HEK293 (cell line): ENCODE data around the gene TMEM250.

Experiments
- CTCF ChIA-PET: fragments of 350-600 bp; formaldehyde crosslinking; extraction: SDS; loops from one replicate; lab custom pipeline; 2021; ENCODE audit warnings: antibody characterized with exemption; lab: Yijun Ruan, JAX
- POLR2A ChIA-PET: fragments of 300-600 bp; formaldehyde crosslinking; extraction: SDS; loops from one replicate; lab custom pipeline; 2020; ENCODE audit warnings: antibody characterized with exemption, inconsistent platforms; lab: Yijun Ruan, JAX
- H3K27ac ChIP-seq: fragments of 200-500 bp; sonication (Bioruptor generic); 2 replicates; pipeline ENCODE4 v1.5.1; 2014; ENCODE audit warnings: low read depth, low read length, control low read depth, inconsistent platforms; ENCODE audit errors: extremely low read depth
- H3K36me3 ChIP-seq, 2 experiments: fragments of 200-500 bp in 1 of 2; sonication (Bioruptor generic) in 1 of 2; 1 replicate in 1 of 2; 2 replicates in 1 of 2; pipeline ENCODE4 v1.5.1; 2014 to 2017; ENCODE audit warnings: inconsistent platforms in 2 of 2, low read length in 2 of 2; ENCODE audit not compliant: control insufficient read depth in 2 of 2, insufficient read depth in 1 of 2
- H3K4me1 ChIP-seq: fragments of 200-500 bp; sonication (Bioruptor generic); 2 replicates; pipeline ENCODE4 v1.5.1; 2014; ENCODE audit warnings: mild to moderate bottlenecking, low read length, inconsistent platforms; ENCODE audit not compliant: control insufficient read depth, insufficient read depth
- H3K4me3 ChIP-seq: 2 replicates; pipeline ENCODE4 v1.5.1; 2011; ENCODE audit warnings: low read depth, mild to moderate bottlenecking, control low read depth, low read length, moderate library complexity
- H3K9me3 ChIP-seq: fragments of 200-500 bp; sonication (Bioruptor generic); 2 replicates; pipeline ENCODE4 v1.5.1; 2014; ENCODE audit warnings: low read depth, low read length, inconsistent platforms; ENCODE audit not compliant: control insufficient read depth, insufficient read depth
- PRDM1 ChIP-seq: fragments of 450-650 bp; formaldehyde crosslinking; IDR thresholded peaks from 2 replicates; pipeline ENCODE4; 2016; ENCODE audit warnings: missing biosample characterization, missing genetic modification characterization
- WT1 ChIP-seq: fragments of 450-650 bp; formaldehyde crosslinking; IDR thresholded peaks from 2 replicates; pipeline ENCODE4 v1.5.1; 2016; ENCODE audit warnings: missing biosample characterization, missing genetic modification characterization
- ZIC2 ChIP-seq: fragments of 450-650 bp; formaldehyde crosslinking; IDR thresholded peaks from 2 replicates; pipeline ENCODE4 v1.5.1; 2016; ENCODE audit warnings: missing biosample characterization, missing genetic modification characterization
- ZNF341 ChIP-seq: fragments of 450-650 bp; formaldehyde crosslinking; IDR thresholded peaks from 2 replicates; pipeline ENCODE4; 2016; ENCODE audit warnings: low read depth, missing biosample characterization, missing genetic modification characterization
- ZNF354C ChIP-seq: fragments of 450-650 bp; formaldehyde crosslinking; IDR thresholded peaks from 2 replicates; pipeline ENCODE4 v1.5.1; 2016; ENCODE audit warnings: missing biosample characterization, missing genetic modification characterization, low read depth, borderline replicate concordance
- ZNF394 ChIP-seq: fragments of 450-650 bp; formaldehyde crosslinking; IDR thresholded peaks from 2 replicates; pipeline ENCODE4 v1.5.1; 2016; ENCODE audit warnings: missing biosample characterization, missing genetic modification characterization, mild to moderate bottlenecking, moderate library complexity, borderline replicate concordance
- ZNF548 ChIP-seq: fragments of 450-650 bp; formaldehyde crosslinking; IDR thresholded peaks from 2 replicates; pipeline ENCODE4 v1.5.1; 2016; ENCODE audit warnings: missing biosample characterization, missing genetic modification characterization
- ZNF707 ChIP-seq: fragments of 450-650 bp; formaldehyde crosslinking; IDR thresholded peaks from 2 replicates; pipeline ENCODE4 v1.5.1; 2016; ENCODE audit warnings: missing biosample characterization, missing genetic modification characterization
- ZNF76 ChIP-seq: fragments of 450-650 bp; formaldehyde crosslinking; IDR thresholded peaks from 2 replicates; pipeline ENCODE4; 2016; ENCODE audit warnings: low read depth, missing biosample characterization, missing genetic modification characterization, borderline replicate concordance
- ZNF830 ChIP-seq: fragments of 450-650 bp; IDR thresholded peaks from 2 replicates; pipeline ENCODE4 v1.5.0; 2018; ENCODE audit warnings: missing biosample characterization, missing genetic modification characterization, low read depth, mild to moderate bottlenecking, moderate library complexity
- TF ChIP-seq, protein P1 (sequence below): fragments of 450-650 bp; formaldehyde crosslinking; IDR thresholded peaks from 2 replicates; pipeline ENCODE4 v1.5.1; 2016; ENCODE audit warnings: missing biosample characterization, missing genetic modification characterization
- TF ChIP-seq, protein P2 (sequence below): fragments of 450-650 bp; IDR thresholded peaks from 2 replicates; pipeline ENCODE4 v1.5.1; 2018; ENCODE audit warnings: missing biosample characterization, mild to moderate bottlenecking, missing genetic modification characterization

Gene TMEM250

DNA sequence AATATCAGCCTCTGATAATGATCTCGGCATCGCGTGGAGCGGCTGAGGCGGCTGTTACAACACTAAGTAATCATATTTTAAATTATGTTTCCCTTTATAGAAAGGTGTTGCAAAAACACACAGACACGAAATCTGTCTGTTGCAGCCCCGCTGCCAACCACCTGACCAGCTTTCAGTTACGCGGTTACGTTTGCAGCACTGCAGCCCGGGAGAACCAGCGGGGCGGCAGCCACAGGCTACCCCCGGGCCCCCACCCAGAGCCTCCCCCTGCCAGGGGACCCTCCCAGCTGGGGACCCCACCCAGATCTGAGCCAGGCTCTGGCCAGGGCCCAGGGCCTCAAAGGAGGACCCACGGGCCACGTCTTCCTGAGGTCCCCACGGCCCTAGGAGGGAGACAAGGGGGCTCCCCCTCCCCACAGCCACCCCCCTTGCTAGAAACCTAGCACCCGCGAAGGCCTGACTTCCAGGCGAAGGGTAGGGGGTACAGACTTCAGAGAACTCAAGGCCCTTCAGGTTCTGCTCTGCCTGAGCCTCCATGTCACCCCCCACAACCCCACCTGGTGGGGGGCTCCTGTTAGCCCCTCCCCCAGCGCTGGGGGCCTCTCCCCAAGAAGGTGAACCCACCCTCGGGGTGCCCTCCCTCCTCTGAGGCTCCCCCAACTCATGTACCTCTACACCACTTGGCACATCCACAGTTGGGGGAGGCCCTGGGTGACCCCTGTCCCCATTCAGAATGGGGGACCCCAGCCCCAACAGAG lies 29.6 kb downstream of the TMEM250 start (continued):
- TF ChIP-seq, protein P1, sequence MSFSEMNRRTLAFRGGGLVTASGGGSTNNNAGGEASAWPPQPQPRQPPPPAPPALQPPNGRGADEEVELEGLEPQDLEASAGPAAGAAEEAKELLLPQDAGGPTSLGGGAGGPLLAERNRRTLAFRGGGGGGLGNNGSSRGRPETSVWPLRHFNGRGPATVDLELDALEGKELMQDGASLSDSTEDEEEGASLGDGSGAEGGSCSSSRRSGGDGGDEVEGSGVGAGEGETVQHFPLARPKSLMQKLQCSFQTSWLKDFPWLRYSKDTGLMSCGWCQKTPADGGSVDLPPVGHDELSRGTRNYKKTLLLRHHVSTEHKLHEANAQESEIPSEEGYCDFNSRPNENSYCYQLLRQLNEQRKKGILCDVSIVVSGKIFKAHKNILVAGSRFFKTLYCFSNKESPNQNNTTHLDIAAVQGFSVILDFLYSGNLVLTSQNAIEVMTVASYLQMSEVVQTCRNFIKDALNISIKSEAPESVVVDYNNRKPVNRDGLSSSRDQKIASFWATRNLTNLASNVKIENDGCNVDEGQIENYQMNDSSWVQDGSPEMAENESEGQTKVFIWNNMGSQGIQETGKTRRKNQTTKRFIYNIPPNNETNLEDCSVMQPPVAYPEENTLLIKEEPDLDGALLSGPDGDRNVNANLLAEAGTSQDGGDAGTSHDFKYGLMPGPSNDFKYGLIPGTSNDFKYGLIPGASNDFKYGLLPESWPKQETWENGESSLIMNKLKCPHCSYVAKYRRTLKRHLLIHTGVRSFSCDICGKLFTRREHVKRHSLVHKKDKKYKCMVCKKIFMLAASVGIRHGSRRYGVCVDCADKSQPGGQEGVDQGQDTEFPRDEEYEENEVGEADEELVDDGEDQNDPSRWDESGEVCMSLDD, result peak; percentile 70; the same call in 1 of the 2 replicates
- TF ChIP-seq, all 188 proteins: peak for 7

DNA sequence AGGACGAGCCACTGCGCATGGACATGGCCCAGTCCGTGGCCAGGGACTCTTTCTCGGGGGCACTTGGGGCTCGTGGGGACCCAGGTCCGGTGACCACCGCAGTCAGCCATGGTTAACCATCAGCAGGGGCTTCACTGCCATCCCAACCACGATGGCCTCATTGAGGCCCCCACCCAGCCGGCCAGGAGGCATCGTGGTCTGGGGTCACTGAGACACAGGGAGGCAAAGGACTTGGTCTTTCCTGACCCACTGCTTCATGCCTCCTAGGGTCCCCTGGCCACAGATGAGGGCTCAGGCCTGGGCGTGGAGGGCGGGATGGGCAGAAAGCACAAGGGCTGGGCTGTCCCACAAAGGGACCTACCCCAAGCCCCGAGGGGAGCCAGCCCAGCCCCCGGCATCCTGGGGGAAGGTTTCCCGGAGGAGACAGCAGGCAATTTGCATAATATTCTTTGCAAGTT lies 30.2 kb downstream of the TMEM250 start:
- H3K9me3 ChIP-seq, result no peaks in the 10 kb centered on the region
- no peak overlapping the region for H3K27ac ChIP-seq
- peaks cover 0 to 15% of the 10 kb centered on the region in 2 experiments; a peak in 1 of 3 replicates for H3K36me3 ChIP-seq
- TF ChIP-seq, protein P2, sequence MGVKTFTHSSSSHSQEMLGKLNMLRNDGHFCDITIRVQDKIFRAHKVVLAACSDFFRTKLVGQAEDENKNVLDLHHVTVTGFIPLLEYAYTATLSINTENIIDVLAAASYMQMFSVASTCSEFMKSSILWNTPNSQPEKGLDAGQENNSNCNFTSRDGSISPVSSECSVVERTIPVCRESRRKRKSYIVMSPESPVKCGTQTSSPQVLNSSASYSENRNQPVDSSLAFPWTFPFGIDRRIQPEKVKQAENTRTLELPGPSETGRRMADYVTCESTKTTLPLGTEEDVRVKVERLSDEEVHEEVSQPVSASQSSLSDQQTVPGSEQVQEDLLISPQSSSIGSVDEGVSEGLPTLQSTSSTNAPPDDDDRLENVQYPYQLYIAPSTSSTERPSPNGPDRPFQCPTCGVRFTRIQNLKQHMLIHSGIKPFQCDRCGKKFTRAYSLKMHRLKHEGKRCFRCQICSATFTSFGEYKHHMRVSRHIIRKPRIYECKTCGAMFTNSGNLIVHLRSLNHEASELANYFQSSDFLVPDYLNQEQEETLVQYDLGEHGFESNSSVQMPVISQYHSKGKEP (tag by site-specific recombination), result no peak
- peak; percentile 62 for TF ChIP-seq ZNF341 (tag by site-specific recombination)
- POLR2A ChIA-PET, result no interaction called here
- CTCF ChIA-PET, result interaction anchor here (0.6 to 4.0 kb wide), 4 partner anchors 16 to 166 kb away, joined by 3 to 67 read pairs (median 6); no protein-coding TSS in a partner anchor
- peaks cover 3% of the 10 kb centered on the region for H3K4me1 ChIP-seq
- no peak overlapping the region for H3K4me3 ChIP-seq

DNA sequence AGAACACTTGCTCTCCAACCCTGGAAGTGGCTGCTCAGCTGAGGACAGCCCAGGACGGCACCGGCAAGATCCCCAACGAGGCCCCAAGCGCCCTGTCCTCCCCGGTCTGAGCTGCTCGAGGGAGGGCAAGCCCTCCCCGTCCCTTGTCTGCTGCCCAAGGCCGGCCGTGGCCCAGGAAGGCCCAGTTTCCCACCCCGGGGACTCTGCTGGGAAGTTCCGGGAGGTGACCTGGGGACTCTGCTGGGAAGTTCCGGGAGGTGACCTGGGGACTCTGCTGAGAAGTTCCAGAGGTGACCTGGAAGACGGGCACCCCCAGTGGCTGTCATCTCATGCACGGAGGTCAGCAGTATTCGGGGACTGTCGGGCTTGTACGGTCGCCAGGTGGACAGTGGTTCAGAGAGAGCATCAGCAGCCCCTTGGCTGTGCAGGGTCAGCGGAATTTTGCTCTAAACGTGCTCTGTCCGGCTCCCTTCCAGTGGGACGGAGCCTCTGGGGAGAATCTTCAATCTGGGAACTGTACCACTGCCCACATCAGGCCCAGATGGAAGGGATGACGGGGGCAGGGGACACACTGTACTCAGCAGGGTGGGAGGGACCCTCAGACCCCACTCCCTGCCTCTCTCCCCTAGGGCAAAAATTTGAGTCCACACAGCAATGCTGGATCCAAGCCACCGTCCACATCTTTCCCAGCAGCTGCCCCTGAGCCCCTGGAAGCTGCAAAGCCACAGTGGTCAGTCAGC lies 30.8 kb downstream of the TMEM250 start:
- Histone ChIP-seq H3K9me3 (no peaks in the 10 kb centered on the region), H3K36me3 (peaks cover 0 to 14% of the 10 kb centered on the region in 2 experiments; a peak in 1 of 3 replicates), H3K4me1 (peaks cover 3% of the 10 kb centered on the region)
- ChIA-PET POLR2A (no interaction called here), CTCF (interaction anchor here (0.6 to 1.4 kb wide), 2 partner anchors 121 to 167 kb away, joined by 3 to 8 read pairs; no protein-coding TSS in a partner anchor)
- no peak for TF ChIP-seq ZNF707 (tag by site-specific recombination)
- no peak for TF ChIP-seq ZNF76 (tag by site-specific recombination)
- no peak for TF ChIP-seq ZNF354C (tag by site-specific recombination)
- TF ChIP-seq ZIC2, result no peak
- no peak for TF ChIP-seq ZNF830 (tag by site-specific recombination)
- no peak for TF ChIP-seq ZNF394 (tag by site-specific recombination)
- no peak for TF ChIP-seq PRDM1 (tag by site-specific recombination)
- TF ChIP-seq ZNF548 (tag by site-specific recombination), result no peak
- no peak for TF ChIP-seq WT1 (tag by site-specific recombination)
- TF ChIP-seq, all 188 proteins: peak for 0
- no peak overlapping the region for H3K4me3 ChIP-seq
- H3K27ac ChIP-seq, result no peak overlapping the region
